Suprapubic skin (tissue), 3 donors: Measurements from ENCODE around the gene APOBEC3A.

ENCODE experiments used
- POLR2A ChIP-seq, 2 donors: fragments of 450-650 bp; IDR thresholded peaks; one replicate each; pipeline ENCODE4 v1.6.1; 2017; ENCODE audit warnings: antibody characterized with exemption in 2 of 2, mild to moderate bottlenecking in 2 of 2, moderate library complexity in 2 of 2
- TF ChIP-seq, protein P1 (sequence below), 2 donors: fragments of 200-600 bp in 1 of 2; fragments of 450-650 bp in 1 of 2; sonication (generic) in 1 of 2; IDR thresholded peaks; one replicate each; pipeline ENCODE4 v1.5.1; 2016 to 2019; ENCODE audit warnings: antibody characterized with exemption in 2 of 2, mild to moderate bottlenecking in 1 of 2, moderate library complexity in 1 of 2

- TF ChIP-seq, protein P1, sequence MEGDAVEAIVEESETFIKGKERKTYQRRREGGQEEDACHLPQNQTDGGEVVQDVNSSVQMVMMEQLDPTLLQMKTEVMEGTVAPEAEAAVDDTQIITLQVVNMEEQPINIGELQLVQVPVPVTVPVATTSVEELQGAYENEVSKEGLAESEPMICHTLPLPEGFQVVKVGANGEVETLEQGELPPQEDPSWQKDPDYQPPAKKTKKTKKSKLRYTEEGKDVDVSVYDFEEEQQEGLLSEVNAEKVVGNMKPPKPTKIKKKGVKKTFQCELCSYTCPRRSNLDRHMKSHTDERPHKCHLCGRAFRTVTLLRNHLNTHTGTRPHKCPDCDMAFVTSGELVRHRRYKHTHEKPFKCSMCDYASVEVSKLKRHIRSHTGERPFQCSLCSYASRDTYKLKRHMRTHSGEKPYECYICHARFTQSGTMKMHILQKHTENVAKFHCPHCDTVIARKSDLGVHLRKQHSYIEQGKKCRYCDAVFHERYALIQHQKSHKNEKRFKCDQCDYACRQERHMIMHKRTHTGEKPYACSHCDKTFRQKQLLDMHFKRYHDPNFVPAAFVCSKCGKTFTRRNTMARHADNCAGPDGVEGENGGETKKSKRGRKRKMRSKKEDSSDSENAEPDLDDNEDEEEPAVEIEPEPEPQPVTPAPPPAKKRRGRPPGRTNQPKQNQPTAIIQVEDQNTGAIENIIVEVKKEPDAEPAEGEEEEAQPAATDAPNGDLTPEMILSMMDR (IDR thresholded peaks at IDR 0.05): peak in 1 of 2 donors; percentile 35
- no peak for TF ChIP-seq POLR2A (IDR thresholded peaks at IDR 0.05)
Observed at GRCh38 chr22:38981005-38981991, 23.9 kb downstream of the APOBEC3A start.
